ENCODE data around the gene CHTOP.

The CHTOP gene

GRCh38 chr1:153613406-153613805 is 20.5 kb upstream of the CHTOP start:
- DNase-seq, result no peak

GRCh38 chr1:153614189-153614900 is 19.5 kb upstream of the CHTOP start:
- no peak for DNase-seq

GRCh38 chr1:153614906-153615305 is 19.0 kb upstream of the CHTOP start:
- no peak for DNase-seq

- no peak for DNase-seq
Observed at GRCh38 chr1:153615406-153615805, 18.5 kb upstream of the CHTOP start.

- no peak for DNase-seq
Observed at GRCh38 chr1:153616144-153616916, 17.5 kb upstream of the CHTOP start, which contains the start of gene S100A14. TSS of gene S100A14 (minus strand) at chr1:153616325. CDS start at chr1:153615858, 467 bp downstream.

GRCh38 chr1:153616917-153617311 is 17.0 kb upstream of the CHTOP start:
- DNase-seq, result no peak

- peak; percentile 60 for DNase-seq
Observed at GRCh38 chr1:153617663-153618062, 16.2 kb upstream of the CHTOP start.

- DNase-seq, result no peak
Observed at GRCh38 chr1:153619171-153619570, 14.7 kb upstream of the CHTOP start.

- no peak for DNase-seq
Observed at GRCh38 chr1:153623101-153623500, 10.8 kb upstream of the CHTOP start.

- DNase-seq, result no peak
Observed at GRCh38 chr1:153624965-153625611, 8.8 kb upstream of the CHTOP start.

GRCh38 chr1:153626477-153626903 is 7.4 kb upstream of the CHTOP start:
- DNase-seq, result no peak

GRCh38 chr1:153626904-153627714 is 6.8 kb upstream of the CHTOP start, which contains the start of gene S100A13:
TSS of gene S100A13 (minus strand) at chr1:153627505. CDS start at chr1:153626472, 1,033 bp downstream.
- no peak for DNase-seq

- no peak for DNase-seq
Observed at GRCh38 chr1:153627715-153628626, 5.9 kb upstream of the CHTOP start, which contains the start of gene S100A1. TSS of gene S100A1 (plus strand) at chr1:153628434. CDS start at chr1:153630522, 2,088 bp downstream.

- no peak for DNase-seq
Observed at GRCh38 chr1:153628638-153629342, 5.1 kb upstream of the CHTOP start.

GRCh38 chr1:153629343-153629665 is 4.6 kb upstream of the CHTOP start:
- no peak for DNase-seq

GRCh38 chr1:153629971-153630370 is 3.9 kb upstream of the CHTOP start:
- DNase-seq, result no peak

- no peak for DNase-seq
Observed at GRCh38 chr1:153630384-153630783, 3.5 kb upstream of the CHTOP start.

- no peak for DNase-seq
Observed at GRCh38 chr1:153631047-153632022, 2.5 kb upstream of the CHTOP start.

- no peak for DNase-seq
Observed at GRCh38 chr1:153633161-153633753, 609 bp upstream of the CHTOP start.
